HTERT RPE-1 (cell line): ENCODE results near the gene MAP2K5.

Experiments
- in situ Hi-C: fragments of 300-500 bp; cut with MboI; formaldehyde crosslinking; loops from 4 replicates; pipeline ENCODE4 v1.14.3; 2020; ENCODE audit warnings: low sequenced_read_pairs

The MAP2K5 gene

DNA sequence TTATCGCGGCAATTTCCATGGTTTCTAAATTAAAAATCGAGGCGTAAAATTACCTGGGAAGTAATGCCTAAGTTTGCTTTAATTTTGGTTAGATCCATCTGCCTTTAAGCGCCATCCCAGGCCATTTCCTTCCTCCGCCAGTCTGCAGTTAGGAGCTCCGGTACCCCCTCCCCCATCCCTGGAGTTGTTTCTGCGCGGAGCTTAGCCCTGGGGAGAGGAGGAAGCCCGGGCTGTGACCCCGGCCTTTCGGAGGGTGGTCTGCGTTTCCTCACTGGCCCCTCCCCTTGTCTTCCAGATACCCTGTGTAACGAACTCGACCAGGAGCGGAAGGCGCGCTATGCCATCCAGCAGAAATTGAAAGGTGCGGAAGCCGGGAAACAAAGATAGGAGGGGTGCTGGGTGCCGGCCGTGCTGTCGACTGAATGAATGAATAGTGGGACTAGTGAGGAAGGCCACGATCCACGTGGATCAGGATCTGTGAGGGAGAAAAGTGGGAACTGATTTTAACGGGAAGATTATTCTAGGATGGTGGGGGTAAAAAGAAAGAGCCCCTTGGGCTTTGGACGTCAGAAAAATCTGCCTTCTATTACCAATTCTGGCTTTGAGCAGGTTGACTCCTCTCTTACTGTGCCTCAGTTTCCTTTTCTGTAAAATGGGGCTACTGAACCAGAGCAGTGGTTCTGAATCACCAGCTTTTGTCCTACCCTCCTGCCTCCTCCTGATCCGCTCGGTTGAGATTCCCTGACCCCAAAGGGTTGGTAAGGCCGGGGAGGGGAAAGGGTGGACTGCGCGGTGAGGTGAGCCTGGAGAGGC is 290.6 kb downstream of the MAP2K5 start:
- in situ Hi-C loops = no loop called here

DNA sequence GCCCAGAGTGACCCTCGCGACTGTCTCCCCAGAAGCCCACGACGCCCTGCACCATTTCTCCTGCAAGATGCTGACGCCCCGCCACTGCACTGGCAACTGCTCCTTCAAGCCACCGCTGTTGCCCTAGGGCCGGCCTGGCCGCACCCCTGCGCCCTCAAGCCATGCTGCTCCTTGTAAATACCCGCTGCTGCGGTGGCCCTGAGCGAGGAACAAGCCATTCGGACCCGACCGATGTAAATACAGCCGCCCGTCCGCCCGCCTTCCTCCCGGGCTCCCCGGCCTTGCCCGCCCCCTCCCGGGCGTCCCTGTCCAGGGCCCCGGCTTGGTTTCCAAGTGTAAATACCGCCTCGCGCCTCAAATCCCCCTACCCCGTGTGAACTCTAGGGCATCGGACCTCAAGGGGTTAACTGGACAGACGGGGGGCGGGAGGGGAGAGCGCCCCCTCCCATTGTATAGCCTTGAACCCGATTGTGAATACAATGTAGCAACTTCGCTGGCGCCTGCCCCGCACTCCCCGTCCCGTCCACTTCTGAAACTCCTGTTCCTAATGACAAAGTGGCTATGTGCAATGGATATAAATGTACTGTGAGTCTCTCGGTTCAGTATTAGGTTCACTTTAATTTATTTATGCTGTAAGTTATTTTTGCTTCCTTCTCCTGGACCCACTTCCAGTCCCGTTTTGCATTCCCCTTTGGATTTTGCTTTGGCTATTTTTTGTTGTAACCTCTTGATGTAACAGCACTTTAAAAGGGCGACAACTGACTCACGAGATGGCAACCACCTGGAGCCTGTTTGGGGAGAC is 291.4 kb downstream of the MAP2K5 start:
- in situ Hi-C loops = no loop called here

DNA sequence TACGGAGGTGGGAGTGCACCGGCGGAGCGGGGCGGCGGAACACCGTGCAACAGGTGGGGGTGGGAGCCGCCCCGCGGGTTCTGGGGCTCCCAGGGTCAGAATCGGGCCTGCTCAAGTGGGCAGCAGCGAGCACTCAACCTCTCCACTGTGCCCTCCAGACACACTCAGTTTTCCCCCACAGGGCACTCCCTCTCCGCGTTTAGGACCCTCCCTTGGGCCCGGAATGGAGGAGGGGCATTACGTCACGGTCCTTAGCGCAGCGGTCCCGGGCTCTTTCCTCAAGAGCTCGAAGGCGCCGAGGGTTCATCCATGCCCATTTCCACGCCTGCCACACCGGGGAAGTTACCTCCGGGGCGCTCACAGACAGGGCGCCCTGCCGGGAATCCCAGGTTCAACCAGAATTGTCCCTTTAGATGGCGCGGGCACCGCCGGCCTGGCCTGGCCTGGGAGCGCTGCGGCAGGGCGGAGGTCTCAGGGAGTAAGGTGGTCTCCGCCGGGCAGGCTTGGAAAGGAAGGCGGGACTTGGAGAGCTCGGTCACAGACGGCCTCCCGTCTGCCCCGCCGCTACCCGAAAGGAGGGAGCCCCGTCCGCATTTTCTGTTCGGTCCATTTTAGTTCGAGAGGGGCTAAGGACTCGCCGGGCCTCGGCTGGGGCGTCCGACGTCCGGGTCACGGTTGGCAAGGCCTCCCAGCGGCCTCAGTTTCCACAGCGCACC is 292.2 kb downstream of the MAP2K5 start:
- in situ Hi-C loops = no loop called here

DNA sequence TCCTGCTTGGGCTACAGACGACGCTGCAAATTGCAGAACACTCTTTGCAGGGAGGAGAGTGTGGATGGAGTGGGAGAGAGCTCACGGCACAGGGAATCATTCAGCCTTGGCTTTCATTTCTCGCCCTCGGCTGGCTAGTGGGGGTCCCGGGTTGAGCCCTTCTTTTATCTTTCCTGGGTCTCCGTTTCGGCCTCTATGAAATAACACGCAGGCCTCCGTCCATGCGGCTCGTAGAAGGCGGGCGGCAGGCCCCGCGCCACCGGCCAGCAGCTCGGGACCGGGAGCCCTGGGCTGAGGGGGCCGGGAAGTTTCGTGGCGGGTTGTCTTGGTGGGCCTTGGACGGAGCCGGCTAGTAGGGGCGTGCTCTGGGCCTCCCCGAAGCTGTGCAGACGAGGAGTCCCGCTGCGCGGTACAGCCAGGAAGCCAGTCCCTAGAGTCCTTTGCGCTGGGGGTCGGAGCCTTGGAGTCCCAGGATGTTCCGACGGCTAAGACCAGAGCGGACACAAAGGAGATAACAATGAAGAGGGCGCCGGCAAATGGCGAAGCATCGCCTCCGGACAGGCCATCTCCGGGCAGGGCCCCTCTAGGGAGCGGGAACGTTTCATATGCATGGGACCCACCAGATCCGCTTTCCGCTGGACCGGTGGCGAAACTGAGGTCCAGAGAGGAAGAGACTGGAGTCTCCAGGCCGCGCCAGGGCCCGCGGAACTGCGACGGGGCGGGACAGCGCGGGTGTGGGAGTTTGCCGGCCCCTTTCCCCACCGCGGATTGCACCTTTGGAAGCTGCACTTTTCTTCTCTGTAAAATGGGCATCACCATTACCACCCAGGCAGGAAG is 293.0 kb downstream of the MAP2K5 start:
- in situ Hi-C loops = no loop called here

DNA sequence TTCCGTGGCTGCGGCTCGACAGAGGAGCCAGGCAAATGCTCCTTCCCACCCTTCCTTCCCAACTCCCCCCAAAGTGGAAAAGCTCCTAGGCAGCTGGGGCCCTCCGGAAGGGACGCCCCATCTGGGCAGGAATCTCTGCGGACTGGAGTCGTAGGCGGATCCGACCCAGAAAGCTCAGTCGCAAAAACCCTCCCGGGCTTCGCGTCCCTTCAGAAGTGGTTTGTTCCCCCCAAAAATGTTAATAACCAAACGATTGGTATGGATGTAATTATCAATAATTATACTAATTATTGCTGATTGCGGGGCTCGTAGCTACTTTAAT is 293.6 kb downstream of the MAP2K5 start:
- in situ Hi-C loops = no loop called here

DNA sequence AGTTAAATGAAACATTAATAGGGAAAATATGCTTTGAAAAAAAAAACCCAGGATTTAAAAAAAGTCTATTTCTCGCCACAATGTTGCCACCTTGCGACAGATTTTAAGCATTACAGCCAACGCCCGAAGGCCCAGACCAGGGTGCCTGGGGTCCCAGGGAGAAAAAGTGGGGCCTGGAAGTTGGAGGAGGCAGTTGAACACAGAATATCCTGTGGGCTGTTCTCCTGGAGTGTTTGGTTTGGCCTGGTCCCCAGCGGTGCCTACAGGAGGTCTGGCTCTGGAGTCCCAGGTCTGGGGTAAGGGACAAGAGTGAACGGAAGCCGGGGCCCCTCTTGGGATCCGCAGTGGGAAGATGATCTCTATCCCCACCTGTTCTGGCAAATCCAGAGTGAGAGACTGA is 294.0 kb downstream of the MAP2K5 start:
- in situ Hi-C loops = no loop called here

DNA sequence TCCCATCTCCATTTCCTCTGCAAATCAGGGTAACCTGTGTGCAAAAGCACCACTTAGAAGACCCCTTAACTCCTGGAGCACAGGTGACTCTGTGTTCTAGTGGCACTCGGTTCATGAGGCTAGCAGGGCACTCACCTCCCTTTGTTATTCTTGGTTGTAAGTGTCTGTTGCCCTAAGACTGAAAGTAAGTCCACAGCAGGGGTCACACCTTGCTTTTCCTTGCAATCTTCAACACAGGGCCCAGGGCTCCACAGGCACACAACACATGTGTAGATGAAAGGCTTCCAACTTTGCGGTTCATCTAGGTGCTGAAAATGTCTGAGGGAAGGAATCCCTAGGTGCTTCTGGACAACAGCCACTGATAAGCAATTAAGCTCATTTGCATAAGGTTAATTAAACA is 294.5 kb downstream of the MAP2K5 start:
- in situ Hi-C loops = no loop called here

DNA sequence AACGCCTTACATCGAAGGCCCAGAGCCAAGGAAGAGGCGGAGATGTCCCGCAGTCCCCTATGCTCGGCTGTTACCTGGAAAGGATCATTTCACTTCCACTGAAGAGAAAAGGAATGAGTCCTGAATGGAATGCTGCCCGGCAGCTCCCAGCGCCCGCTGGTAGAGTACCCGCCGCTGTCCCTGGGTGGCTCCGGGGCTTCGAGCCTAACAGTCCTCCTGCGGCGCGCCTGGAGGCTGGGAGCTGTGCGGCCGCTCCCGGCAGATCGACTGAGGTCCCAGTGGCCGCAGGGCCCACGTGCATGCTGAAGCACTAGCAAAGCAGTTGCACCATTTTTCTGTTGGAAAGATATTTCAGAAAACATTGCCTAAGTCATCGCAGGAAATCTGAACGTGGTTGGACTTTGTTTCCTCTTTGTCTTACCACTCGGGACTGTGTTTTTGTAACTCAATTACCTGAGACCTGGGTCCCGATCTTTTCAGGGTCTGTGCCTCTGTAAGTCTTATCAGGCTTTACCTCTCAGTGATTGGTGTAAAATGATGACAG is 296.4 kb downstream of the MAP2K5 start:
- in situ Hi-C loops = no loop called here

DNA sequence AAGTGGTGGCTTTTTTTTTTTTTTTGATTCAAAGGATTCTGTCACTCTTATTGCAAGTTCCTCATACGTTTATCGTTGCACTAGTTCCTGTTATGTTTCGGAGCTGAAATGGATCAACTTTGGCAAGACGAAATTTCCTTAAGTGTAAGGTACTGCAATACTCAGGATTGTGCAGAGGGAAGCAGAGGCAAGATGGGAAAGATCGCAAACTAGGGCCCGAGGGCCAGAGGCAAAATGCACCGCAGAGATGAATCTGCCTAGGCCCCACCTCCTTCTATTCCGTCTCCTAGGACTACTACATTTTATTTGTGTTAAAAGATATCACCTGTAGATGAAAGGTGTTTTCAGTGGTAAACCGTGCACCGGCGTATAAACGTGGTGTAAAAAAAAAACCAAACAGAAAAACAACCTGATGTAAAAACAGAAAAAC is 297.0 kb downstream of the MAP2K5 start:
- in situ Hi-C loops = no loop called here

DNA sequence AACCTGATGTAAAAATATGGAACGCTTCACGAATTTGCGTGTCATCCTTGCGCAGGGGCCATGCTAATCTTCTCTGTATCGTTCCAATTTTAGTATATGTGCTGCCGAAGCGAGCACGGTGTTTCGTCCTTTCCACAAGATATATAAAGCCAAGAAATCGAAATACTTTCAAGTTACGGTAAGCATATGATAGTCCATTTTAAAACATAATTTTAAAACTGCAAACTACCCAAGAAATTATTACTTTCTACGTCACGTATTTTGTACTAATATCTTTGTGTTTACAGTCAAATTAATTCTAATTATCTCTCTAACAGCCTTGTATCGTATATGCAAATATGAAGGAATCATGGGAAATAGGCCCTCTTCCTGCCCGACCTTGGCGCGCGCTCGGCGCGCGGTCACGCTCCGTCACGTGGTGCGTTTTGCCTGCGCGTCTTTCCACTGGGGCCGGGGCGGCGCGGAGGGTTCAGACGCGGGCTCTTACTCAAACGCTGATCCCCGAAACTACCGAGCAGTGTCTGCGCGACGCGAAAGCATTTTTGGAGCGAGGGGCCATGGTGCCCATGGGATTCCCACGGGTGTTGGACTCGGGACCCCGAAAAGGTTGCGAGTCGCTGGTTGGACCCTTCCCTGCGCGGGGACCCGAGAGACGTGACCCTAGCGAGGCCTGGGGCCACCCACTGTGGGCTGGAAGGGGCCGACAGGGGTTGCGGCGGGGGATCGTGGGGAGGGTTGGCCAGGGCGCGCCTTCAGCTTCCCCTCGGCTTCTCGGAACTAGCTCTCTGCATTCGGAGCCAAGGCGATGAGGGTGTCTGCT is 297.6 kb downstream of the MAP2K5 start, which contains the start of gene RNU6-1:
RNU6-1 (minus strand) TSS at position 117 of the 820 bp plus-strand sequence.
- in situ Hi-C loops = no loop called here

DNA sequence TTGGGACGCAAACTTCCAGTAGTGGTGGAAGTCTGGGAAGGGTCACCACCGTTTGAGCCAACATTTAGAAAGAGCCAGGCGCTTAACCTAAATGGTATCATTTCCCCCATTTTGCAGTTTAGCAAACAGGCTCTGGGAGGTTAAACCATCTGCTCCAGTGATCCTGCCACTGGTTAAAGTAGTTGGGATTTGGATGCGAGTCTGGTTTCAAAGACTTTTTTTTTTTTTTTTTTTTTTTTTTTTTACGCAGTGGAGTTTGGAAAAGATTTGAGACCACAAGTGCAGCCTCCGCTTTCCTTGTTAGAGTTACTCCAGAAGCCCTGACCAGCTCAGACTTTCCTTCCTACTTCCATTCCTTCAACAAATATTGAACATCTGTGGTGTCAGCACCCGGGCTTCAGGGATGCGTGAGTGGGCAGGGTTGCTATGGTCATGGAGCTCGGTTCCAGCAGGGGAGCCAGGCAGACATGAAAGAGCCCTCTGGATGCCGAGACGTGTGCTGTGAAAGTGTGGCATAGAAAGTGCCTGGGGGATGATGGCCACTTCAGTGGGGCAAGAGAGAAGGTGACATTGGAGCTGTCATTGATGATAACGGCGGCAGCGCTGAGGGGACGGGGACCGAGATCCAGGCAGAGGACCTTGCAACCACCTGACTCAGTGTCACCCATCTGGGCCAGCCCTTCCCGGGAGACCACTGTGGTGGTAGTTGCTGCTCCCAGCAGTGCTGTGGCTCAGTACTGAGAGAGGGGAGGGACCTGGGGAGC is 298.4 kb downstream of the MAP2K5 start:
- in situ Hi-C loops = no loop called here

DNA sequence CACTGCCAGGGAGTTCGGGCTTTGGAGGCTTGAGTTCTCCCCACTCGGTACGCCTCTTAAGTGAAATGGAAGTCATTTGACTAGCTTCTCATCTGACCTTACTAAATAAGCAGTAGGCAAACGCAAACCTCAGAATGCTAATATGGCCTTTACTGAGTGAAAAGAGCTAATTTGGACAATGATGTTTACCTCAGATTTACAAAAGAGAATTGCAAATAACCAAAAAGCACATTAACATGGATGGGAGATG is 298.9 kb downstream of the MAP2K5 start:
- in situ Hi-C loops = no loop called here

DNA sequence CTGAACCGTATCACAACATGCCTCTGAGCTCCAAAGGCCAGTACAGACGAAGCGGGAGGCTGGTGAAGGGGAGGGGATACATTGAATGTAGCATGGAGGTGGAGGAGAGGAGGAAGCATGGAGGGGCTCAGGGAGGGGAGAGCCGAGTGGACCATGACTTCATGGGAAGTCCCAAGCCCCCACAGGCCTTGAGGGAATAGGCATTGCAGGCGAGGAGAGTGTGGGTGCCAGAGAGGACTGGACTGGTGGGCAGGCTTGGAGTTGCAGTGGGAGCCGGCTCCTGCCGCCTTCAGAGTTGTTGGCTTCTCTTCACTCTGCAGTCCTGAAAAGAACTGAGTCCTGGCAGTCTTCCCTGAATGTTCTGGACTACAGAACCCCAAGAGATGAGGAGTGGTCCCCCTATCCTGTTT is 300.6 kb downstream of the MAP2K5 start:
- in situ Hi-C loops = no loop called here

DNA sequence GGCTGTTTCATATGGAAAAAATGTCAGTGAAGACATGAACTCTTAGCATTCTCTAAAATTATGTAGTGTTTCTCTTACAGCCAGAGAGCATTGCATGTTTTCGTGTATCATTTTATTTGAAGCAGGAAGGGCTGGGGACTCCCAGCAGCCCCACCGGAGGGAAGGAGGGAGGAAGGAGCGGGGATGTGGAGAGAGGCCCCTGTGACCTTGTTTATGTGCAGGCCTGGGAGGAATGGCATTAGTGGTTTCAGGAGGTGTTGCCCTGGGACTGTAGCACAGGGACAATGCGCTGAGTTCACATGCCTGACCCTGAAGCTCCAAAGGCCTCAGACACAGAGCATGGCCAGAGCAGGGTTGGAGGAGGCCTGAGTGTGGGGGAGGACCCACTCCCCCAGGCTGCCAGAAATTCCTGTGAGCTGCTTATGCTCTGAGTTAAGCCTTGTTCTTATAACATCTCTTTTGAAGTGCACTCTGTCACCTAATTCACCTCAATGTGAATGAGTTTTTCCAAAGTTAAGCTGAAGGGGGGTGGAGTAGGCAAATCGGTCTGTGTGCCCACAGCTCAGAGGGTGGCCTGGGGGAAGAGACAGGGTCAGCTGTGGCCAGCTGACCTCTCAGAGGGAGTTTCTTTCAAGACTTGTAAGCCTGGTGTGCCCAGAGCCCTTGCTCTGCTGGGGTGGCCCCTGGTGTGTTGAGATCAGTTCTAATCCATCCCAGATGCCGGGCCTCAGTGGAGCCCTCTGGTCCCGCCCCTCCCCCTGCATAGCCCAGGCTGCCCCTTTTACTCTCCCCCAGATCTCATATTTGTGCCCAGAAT is 301.3 kb downstream of the MAP2K5 start:
- in situ Hi-C loops = no loop called here

DNA sequence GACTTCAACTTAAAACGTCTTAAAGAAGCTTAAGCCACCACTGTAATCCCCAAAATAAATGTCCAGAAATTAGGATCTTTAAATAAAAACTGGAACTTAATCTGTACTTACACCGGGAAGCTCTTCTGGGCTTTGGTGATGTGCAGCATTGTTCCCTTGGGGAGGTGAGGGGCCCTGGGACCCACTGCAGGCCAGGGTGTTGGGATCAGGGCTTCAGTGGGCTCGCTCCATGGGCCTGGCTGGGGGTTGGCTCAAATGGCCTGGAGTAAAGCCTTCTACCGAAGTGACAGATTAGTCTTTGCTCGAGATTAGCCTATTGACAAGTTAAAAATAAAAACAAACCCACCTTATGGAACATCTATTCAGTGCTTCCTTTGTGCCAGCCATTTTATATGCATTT is 303.5 kb downstream of the MAP2K5 start:
- in situ Hi-C loops = no loop called here

DNA sequence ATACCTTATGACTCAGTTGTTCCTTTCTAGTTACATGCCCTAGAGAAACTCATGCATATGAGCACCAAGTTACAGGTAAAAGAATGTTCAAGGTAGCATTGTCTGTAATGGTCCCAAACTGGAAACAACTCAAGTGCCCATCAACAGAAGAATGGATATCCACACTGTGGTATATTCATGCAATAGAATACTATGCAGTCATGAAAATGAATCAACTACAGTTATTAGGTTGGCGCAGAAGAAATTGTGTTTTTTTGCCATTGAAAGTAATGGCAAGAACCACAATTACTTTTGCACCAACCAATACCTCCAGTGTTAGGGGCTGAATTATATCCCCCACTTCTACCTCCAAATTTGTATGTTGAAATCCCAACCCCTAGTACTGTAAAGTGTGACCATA is 307.0 kb downstream of the MAP2K5 start:
- in situ Hi-C loops = no loop called here

DNA sequence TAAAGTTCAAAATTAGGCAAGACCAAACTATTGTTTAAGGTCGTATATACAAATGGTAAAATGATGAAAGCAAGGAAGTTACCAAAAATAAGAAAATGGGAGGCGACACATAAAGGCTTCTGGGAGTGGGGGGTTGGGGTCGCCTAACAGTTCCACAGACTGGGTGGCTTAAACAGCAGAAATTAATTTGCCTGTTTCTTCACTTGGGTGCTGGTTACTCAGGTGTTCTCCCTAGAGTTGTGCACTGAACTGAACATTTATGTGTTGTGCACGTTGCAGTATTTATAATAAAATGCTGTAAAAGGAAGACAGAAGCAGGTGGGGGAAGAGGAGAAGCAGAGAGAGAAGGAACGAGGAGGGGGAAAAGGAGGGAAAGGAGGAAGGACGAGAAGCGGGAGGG is 307.8 kb downstream of the MAP2K5 start:
- in situ Hi-C loops = no loop called here

DNA sequence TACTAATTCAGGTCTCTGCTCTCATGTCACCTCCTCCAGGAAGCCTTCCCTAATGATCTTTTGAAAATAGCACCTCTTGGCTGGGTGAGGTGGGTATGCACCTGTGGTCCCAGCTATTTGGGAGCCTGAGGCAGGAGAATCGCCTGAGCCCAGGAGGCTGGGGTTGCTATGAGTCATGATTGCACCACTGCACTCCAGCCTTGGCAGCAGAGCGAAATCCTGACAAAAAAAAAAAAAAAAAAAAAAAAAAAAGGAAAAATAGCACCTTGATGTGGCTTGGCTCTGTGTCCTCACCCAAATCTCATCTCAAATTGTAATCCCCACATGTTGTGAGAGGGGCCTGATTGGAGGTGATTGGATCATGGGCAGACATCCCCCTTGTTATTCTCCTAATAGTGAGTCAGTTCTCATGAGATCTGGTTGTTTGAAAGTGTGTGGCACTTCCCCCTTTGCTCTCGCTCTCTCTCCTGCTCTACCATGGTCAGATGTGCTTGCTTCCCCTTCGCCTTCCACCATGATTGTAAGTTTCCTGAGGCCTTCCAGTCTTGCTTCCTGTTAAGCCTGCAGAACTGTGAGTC is 308.6 kb downstream of the MAP2K5 start:
- in situ Hi-C loops = no loop called here
